ENCODE results near the gene HSF5.
A peak's percentile ranks its signal among the peaks of the same experiment; 100 is the strongest.

- TF ChIP-seq CTCF (IDR thresholded peaks at IDR 0.05; ENCODE audit: low read depth, low read length, missing input control) (no peak), SP1 (IDR thresholded peaks at IDR 0.05) (no peak), YY1 (IDR thresholded peaks at IDR 0.05) (no peak), NR2F2 (IDR thresholded peaks at IDR 0.05) (peak; percentile 25), TAF1 (conservative IDR thresholded peaks at IDR 0.05) (no peak), RAD21 (IDR thresholded peaks at IDR 0.05) (no peak), EGR1 (IDR thresholded peaks at IDR 0.05; ENCODE audit: low read depth in 2 of 2) (no peak), GABPA (IDR thresholded peaks at IDR 0.05 in 1 of 2, conservative IDR thresholded peaks at IDR 0.05 in 1 of 2) (no peak), JUND (IDR thresholded peaks at IDR 0.05) (no peak), HNF4G (IDR thresholded peaks at IDR 0.05) (no peak), FOXA1 (IDR thresholded peaks at IDR 0.05) (no peak)
- TF ChIP-seq, protein P1, sequence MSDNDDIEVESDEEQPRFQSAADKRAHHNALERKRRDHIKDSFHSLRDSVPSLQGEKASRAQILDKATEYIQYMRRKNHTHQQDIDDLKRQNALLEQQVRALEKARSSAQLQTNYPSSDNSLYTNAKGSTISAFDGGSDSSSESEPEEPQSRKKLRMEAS (IDR thresholded peaks at IDR 0.05) = no peak
- TF ChIP-seq, protein P2, sequence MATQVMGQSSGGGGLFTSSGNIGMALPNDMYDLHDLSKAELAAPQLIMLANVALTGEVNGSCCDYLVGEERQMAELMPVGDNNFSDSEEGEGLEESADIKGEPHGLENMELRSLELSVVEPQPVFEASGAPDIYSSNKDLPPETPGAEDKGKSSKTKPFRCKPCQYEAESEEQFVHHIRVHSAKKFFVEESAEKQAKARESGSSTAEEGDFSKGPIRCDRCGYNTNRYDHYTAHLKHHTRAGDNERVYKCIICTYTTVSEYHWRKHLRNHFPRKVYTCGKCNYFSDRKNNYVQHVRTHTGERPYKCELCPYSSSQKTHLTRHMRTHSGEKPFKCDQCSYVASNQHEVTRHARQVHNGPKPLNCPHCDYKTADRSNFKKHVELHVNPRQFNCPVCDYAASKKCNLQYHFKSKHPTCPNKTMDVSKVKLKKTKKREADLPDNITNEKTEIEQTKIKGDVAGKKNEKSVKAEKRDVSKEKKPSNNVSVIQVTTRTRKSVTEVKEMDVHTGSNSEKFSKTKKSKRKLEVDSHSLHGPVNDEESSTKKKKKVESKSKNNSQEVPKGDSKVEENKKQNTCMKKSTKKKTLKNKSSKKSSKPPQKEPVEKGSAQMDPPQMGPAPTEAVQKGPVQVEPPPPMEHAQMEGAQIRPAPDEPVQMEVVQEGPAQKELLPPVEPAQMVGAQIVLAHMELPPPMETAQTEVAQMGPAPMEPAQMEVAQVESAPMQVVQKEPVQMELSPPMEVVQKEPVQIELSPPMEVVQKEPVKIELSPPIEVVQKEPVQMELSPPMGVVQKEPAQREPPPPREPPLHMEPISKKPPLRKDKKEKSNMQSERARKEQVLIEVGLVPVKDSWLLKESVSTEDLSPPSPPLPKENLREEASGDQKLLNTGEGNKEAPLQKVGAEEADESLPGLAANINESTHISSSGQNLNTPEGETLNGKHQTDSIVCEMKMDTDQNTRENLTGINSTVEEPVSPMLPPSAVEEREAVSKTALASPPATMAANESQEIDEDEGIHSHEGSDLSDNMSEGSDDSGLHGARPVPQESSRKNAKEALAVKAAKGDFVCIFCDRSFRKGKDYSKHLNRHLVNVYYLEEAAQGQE (IDR thresholded peaks at IDR 0.05) = no peak
- TF ChIP-seq, protein P3, sequence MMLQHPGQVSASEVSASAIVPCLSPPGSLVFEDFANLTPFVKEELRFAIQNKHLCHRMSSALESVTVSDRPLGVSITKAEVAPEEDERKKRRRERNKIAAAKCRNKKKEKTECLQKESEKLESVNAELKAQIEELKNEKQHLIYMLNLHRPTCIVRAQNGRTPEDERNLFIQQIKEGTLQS (IDR thresholded peaks at IDR 0.05) = no peak
Observed at GRCh38 chr17:58529275-58529674, 41.1 kb upstream of the HSF5 start.

Measured in liver (tissue), 3 donors.